HCT116 (cell line): ENCODE results near the gene GANC.

Experiments
- ATF3 ChIP-seq: IDR thresholded peaks from 2 replicates; pipeline ENCODE4 v1.6.1; 2012
- CTCF ChIP-seq, 3 experiments: fragments of 200-600 bp in 1 of 3; sonication (generic) in 1 of 3; IDR thresholded peaks in 2 of 3; conservative IDR thresholded peaks in 1 of 3; 2 replicates each; pipeline ENCODE4 v1.5.1; 2012 to 2017; ENCODE audit warnings: low read depth in 2 of 3, low read length in 2 of 3, antibody characterized with exemption in 1 of 3, borderline replicate concordance in 1 of 3, control low read depth in 1 of 3, mild to moderate bottlenecking in 1 of 3, mixed read lengths in 1 of 3, mixed run types in 1 of 3, moderate library complexity in 1 of 3; ENCODE audit not compliant: insufficient read depth in 1 of 3
- EZH2 ChIP-seq: fragments of 200-600 bp; sonication (generic); IDR thresholded peaks from 2 replicates; pipeline ENCODE4 v1.6.1; 2017; ENCODE audit warnings: antibody characterized with exemption, mixed run types
- FOSL1 ChIP-seq: IDR thresholded peaks from 2 replicates; pipeline ENCODE4 v1.6.1; 2012; ENCODE audit warnings: low read depth
- MAX ChIP-seq: IDR thresholded peaks from 2 replicates; pipeline ENCODE4 v1.6.1; 2012
- POLR2A ChIP-seq: IDR thresholded peaks from 2 replicates; pipeline ENCODE4 v1.7.0; 2011; ENCODE audit warnings: borderline replicate concordance; ENCODE audit not compliant: insufficient read depth, insufficient read length; ENCODE audit errors: extremely low read depth
- RAD21 ChIP-seq: IDR thresholded peaks from 2 replicates; pipeline ENCODE4 v1.6.1; 2012; ENCODE audit warnings: low read depth, mild to moderate bottlenecking
- SIN3A ChIP-seq: IDR thresholded peaks from 2 replicates; pipeline ENCODE4 v1.6.1; 2012; ENCODE audit warnings: low read depth
- TCF7L2 ChIP-seq: IDR thresholded peaks from 2 replicates; pipeline ENCODE4 v1.7.0; 2011; ENCODE audit warnings: borderline replicate concordance, inconsistent platforms; ENCODE audit not compliant: insufficient read depth, insufficient read length; ENCODE audit errors: extremely low read depth
- ZFX ChIP-seq: fragments of 450-650 bp; IDR thresholded peaks from 2 replicates; pipeline ENCODE4 v1.6.1; 2017

GRCh38 chr15:42239528-42240182 is 33.3 kb upstream of the GANC start:
- TF ChIP-seq POLR2A = no peak
- TF ChIP-seq CTCF (IDR thresholded peaks at IDR 0.05 in 2 of 3, conservative IDR thresholded peaks at IDR 0.05 in 1 of 3; ENCODE audit: borderline replicate concordance in 1 of 3, insufficient read depth in 1 of 3, low read depth in 2 of 3, low read length in 2 of 3) = no peak
- no peak for TF ChIP-seq EZH2
- no peak for TF ChIP-seq MAX
- no peak for TF ChIP-seq ZFX
- TF ChIP-seq ATF3 = no peak
- no peak for TF ChIP-seq SIN3A
- no peak for TF ChIP-seq RAD21
- no peak for TF ChIP-seq FOSL1
- no peak for TF ChIP-seq TCF7L2
